Measurements from ENCODE around the gene SLC24A4. TPM values are rescaled to one million over a fixed set of nuclear protein-coding genes. Genes with fewer than 3 reads are reported as not detected.

SLC24A4 gene
- total and polyA plus RNA-seq, 2 donors (not counting 3 experiments of a cell fraction or from before 2014, with no cell fraction given), result 0.07 to 0.08 TPM

DNA sequence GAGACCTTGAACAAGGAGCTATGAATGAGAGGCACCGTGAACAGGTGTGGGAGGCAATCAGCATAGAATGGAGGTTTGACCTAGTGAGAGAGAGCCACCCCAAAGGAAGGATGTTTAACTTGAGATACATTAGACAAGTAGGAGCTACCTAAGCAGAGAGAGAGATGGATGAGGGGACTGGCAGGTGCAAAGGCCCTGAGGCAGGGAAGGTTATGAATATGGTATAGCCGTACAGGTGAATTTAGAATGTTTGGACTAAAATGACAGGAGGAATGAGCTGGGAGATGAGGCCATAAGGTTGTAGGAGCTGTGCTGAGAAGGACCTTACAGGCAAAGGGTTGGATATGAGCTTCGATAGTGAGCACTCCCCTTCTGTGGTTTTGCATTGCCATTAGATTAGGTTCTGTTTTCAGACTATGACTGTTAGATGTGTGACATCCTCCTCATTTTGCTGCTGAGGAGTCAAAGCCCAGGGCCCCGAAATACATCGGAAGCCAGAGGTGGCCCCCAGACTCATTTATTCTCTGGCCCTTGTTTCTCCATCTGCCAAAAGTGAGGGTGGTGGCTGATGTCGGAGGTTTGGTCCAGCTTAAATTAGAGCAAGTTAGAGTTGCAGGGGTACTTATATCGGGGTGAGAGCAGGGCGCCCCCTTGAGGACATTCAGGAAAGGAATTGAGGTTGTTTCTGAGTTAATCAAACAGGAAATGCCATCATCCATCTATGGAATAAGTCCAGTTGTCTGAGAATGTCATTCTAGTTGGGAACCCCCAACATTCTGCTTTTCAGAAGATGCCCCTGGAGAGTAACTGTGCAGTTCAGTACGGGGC lies 29.4 kb downstream of the SLC24A4 start:
- Histone ChIP-seq H3K9me3 (replicated peaks; ENCODE audit: control insufficient read depth, insufficient read depth, low read length) (no peaks in the 10 kb centered on the region), H3K9me1 (replicated peaks; ENCODE audit: control insufficient read depth, extremely low read depth, insufficient read depth, low read length) (no peaks in the 10 kb centered on the region), H3K4me1 (ENCODE audit: control insufficient read depth, extremely low read depth, insufficient read depth, low read length) (no peaks in the 10 kb centered on the region), H3K79me2 (ENCODE audit: control insufficient read depth, insufficient read depth, low read length) (no peaks in the 10 kb centered on the region), H4K20me1 (replicated peaks; ENCODE audit: control insufficient read depth, extremely low read depth, insufficient read depth, low read length) (no peaks in the 10 kb centered on the region), H3K4me2 (ENCODE audit: insufficient read depth, low read length) (no peak overlapping the region), H3K36me3 (ENCODE audit: control insufficient read depth in 2 of 2, extremely low read depth in 1 of 2, insufficient read depth in 2 of 2, low read length in 2 of 2) (no peaks in the 10 kb centered on the region), H3K9ac (replicated peaks; ENCODE audit: extremely low read depth, insufficient read depth, low read length) (no peak overlapping the region), H3K4me3 (replicated peaks in 1 of 3; ENCODE audit: insufficient read depth in 1 of 3, low read depth in 1 of 3, low read length in 3 of 3) (no peak overlapping the region), H3K27ac (ENCODE audit: insufficient read depth, low read depth, low read length) (no peak overlapping the region), H2AFZ (ENCODE audit: low read depth, low read length) (no peak overlapping the region), H3K27me3 (ENCODE audit: control insufficient read depth in 2 of 2, insufficient read depth in 2 of 2, low read length in 2 of 2) (no peaks in the 10 kb centered on the region)
- dilution Hi-C loops (cut with MboI; ENCODE audit: extremely low pct_ligation_motif_present, low sequenced_read_pairs) (loop anchor here (25.0 kb wide), 1 partner anchor 335 kb away; no protein-coding TSS in a partner anchor), intact Hi-C loops (cut with micrococcal nuclease) (no loop called here)
- CTCF ChIA-PET, result interaction anchor here (0.8 kb wide), 1 partner anchor 15 kb away, joined by 5 read pairs; no protein-coding TSS in a partner anchor
- DNase-seq (ENCODE audit: low read depth, low spot score), result no peak
- no peak for FAIRE-seq
- POLR2A ChIA-PET, result no interaction called here
- TF ChIP-seq, protein P1, sequence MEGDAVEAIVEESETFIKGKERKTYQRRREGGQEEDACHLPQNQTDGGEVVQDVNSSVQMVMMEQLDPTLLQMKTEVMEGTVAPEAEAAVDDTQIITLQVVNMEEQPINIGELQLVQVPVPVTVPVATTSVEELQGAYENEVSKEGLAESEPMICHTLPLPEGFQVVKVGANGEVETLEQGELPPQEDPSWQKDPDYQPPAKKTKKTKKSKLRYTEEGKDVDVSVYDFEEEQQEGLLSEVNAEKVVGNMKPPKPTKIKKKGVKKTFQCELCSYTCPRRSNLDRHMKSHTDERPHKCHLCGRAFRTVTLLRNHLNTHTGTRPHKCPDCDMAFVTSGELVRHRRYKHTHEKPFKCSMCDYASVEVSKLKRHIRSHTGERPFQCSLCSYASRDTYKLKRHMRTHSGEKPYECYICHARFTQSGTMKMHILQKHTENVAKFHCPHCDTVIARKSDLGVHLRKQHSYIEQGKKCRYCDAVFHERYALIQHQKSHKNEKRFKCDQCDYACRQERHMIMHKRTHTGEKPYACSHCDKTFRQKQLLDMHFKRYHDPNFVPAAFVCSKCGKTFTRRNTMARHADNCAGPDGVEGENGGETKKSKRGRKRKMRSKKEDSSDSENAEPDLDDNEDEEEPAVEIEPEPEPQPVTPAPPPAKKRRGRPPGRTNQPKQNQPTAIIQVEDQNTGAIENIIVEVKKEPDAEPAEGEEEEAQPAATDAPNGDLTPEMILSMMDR (IDR thresholded peaks at IDR 0.05; ENCODE audit: extremely low read depth in 1 of 2, insufficient read depth in 1 of 2, low read depth in 1 of 2, low read length in 2 of 2), result peak; percentile 8 to 13
- TF ChIP-seq MYC (IDR thresholded peaks at IDR 0.05; ENCODE audit: low read depth, low read length) (no peak), MAX (IDR thresholded peaks at IDR 0.05; ENCODE audit: insufficient read depth, insufficient read length) (no peak), POLR2AphosphoS5 (IDR thresholded peaks at IDR 0.05; ENCODE audit: insufficient read depth, low read depth, low read length) (no peak)
- BruUV-seq (replicated peaks), result no TSS peak

Data from endothelial cell of umbilical vein (primary cell).